Measurements from ENCODE around the gene SLC37A1. TPM values are rescaled to one million over a fixed set of nuclear protein-coding genes. Genes with fewer than 3 reads are reported as not detected.

Gene SLC37A1
- total RNA-seq, 1 donor: 1.7 TPM

DNA sequence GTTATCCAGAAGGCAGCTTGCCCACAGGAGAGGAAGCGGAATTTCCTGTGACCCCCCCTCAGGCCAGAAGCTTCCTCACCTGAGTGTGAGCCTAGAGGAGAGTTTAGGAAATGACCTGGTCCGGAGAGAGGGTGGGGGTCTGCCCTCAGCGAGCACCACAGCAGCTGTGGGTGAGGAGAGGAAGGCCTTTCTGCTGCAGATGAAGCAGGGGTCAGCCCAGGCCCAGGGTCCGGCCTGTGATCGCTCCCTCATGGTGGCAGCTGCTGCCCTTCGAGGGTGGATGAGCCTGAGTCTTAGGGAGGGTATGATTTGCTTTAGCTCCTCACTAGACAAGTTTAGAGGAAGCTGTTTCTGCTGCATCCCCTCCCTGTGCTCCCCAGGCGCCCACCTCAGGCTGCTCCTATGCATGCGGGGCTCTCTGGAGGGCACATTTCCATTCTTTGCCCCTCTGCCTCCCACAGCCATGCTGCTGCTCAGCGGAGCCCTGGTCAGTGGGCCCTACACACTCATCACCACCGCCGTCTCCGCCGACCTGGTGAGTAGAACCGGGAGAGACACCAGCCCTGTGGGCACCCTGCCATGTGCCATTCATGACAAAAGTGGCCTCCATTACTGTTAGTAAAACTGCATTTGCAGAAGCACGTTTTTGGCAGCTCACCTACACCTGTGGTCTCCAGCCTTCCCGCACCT is 53.0 kb downstream of the SLC37A1 start:
- DNase-seq (ENCODE audit: low read depth): no peak
- TF ChIP-seq, protein P1, sequence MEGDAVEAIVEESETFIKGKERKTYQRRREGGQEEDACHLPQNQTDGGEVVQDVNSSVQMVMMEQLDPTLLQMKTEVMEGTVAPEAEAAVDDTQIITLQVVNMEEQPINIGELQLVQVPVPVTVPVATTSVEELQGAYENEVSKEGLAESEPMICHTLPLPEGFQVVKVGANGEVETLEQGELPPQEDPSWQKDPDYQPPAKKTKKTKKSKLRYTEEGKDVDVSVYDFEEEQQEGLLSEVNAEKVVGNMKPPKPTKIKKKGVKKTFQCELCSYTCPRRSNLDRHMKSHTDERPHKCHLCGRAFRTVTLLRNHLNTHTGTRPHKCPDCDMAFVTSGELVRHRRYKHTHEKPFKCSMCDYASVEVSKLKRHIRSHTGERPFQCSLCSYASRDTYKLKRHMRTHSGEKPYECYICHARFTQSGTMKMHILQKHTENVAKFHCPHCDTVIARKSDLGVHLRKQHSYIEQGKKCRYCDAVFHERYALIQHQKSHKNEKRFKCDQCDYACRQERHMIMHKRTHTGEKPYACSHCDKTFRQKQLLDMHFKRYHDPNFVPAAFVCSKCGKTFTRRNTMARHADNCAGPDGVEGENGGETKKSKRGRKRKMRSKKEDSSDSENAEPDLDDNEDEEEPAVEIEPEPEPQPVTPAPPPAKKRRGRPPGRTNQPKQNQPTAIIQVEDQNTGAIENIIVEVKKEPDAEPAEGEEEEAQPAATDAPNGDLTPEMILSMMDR (IDR thresholded peaks at IDR 0.05; ENCODE audit: insufficient read depth, low read depth, low read length): no peak
- H3K4me3 ChIP-seq (ENCODE audit: low read depth, low read length): no peak overlapping the region

DNA sequence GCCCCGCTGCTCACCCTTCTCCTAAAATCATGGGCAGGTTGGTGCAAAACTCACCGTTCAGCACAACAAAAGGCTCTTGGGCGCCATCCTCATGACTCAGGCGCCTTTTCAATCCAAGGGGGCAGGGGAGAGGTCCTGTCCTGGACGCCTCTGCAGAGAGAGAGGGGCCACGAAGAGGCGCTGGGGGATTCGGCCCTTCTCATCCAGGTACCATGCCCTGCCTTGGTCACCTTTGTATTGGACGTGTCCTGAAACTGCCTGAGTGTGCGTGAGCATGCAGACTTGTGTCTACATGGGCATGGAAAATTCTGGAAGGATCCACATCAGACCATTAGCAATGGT is 53.5 kb downstream of the SLC37A1 start:
- DNase-seq (ENCODE audit: low read depth): no peak
- no peak overlapping the region for H3K4me3 ChIP-seq (ENCODE audit: low read depth, low read length)
- TF ChIP-seq, protein P1 (IDR thresholded peaks at IDR 0.05; ENCODE audit: insufficient read depth, low read depth, low read length): no peak

DNA sequence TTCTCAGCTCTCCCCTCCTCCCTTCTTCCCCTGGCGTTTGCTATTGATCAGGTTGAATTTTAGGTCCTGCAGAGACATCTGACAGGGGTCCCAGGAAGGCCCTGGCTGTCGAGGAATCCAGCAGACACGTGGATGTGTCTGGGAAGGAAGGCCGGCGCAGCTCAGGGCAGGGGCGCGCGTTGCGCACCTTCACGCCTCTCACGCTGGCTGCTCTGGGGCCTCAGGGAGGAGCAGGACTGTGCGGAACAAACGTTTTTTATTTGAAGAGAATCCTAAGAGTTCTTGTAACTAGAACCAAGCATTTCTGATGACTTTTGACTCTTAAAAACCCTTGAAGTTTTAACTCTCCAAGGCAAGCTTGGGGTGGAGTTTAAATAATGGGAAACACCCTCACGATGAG is 54.2 kb downstream of the SLC37A1 start:
- H3K4me3 ChIP-seq (ENCODE audit: low read depth, low read length): no peak overlapping the region
- DNase-seq (ENCODE audit: low read depth): no peak
- TF ChIP-seq, protein P1 (IDR thresholded peaks at IDR 0.05; ENCODE audit: insufficient read depth, low read depth, low read length): no peak

DNA sequence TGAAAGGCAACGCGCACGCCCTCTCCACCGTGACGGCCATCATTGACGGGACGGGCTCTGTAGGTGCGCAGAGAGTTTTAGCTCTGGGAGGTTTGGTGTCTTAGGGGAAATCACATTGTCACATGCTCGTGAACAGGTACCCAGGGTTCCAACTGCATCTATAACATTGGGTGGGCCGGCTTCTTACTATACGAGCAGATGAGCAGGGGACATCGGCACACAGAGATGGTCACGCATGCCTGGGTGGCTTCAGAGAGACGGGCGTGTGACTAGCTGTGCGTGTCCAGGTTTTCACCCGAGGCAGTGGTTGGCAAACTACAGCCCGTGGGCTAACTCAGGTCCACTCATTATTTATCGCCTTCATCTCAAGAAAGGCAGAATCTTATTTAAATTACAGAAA is 54.7 kb downstream of the SLC37A1 start:
- TF ChIP-seq, protein P1 (IDR thresholded peaks at IDR 0.05; ENCODE audit: insufficient read depth, low read depth, low read length): no peak
- DNase-seq (ENCODE audit: low read depth): no peak
- no peak overlapping the region for H3K4me3 ChIP-seq (ENCODE audit: low read depth, low read length)

GRCh38 chr21:42568866-42569731 is 55.4 kb downstream of the SLC37A1 start:
- no peak overlapping the region for H3K4me3 ChIP-seq (ENCODE audit: low read depth, low read length)
- TF ChIP-seq, protein P1 (IDR thresholded peaks at IDR 0.05; ENCODE audit: insufficient read depth, low read depth, low read length): no peak
- no peak for DNase-seq (ENCODE audit: low read depth)

DNA sequence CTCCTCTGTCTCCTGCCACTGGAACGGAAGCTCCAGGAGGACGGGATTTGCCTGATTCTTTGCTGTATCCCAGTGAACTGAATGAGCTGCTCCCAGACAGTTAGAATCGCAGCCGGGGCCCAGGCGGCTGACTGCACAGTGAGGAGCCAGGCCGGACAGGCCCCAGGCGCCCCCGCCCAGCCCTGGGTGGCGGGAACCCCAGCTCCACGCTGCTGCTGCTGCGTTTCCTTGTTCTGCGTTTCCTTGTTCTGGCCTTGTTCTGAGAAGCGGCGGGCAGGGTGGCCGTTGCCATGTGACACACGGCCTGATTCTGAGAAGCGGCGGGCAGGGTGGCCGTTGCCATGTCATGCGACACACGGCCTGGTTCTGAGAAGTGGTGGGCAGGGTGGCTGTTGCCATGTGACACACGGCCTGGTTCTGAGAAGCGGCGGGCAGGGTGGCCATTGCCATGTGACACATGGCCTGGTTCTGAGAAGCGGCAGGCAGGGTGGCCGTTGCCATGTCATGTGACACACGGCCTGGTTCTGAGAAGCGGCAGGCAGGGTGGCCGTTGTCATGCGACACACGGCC is 56.2 kb downstream of the SLC37A1 start:
- no peak for DNase-seq (ENCODE audit: low read depth)
- no peak overlapping the region for H3K4me3 ChIP-seq (ENCODE audit: low read depth, low read length)
- TF ChIP-seq, protein P1 (IDR thresholded peaks at IDR 0.05; ENCODE audit: insufficient read depth, low read depth, low read length): no peak
